LNCAP (cell line): Measurements from ENCODE around the gene ELOVL2.

ENCODE experiments used
- TF ChIP-seq, protein P1 (sequence below): fragments of 450-650 bp; IDR thresholded peaks from 2 replicates; pipeline ENCODE4 v1.5.1; 2017; ENCODE audit warnings: mild to moderate bottlenecking

The ELOVL2 gene

DNA sequence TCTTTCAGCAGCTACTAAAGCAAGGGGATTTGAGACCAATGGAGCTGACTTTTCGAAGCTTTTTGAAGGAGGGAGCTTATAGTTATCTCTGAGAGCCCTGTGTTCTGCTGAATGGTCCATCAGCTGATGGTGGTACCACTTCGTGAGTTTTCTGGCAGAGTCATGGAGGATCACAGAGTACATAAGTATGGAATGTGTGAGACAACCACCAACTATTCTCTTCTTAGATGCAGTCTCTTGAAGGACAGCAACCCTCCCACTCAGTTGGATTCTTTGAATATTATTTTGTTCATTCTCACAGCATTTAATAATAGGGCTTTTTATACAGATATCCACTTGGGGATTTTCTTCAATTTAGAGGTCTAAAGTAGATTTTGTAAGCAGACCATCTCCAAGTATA is 75.3 kb downstream of the ELOVL2 start:
- TF ChIP-seq, protein P1, sequence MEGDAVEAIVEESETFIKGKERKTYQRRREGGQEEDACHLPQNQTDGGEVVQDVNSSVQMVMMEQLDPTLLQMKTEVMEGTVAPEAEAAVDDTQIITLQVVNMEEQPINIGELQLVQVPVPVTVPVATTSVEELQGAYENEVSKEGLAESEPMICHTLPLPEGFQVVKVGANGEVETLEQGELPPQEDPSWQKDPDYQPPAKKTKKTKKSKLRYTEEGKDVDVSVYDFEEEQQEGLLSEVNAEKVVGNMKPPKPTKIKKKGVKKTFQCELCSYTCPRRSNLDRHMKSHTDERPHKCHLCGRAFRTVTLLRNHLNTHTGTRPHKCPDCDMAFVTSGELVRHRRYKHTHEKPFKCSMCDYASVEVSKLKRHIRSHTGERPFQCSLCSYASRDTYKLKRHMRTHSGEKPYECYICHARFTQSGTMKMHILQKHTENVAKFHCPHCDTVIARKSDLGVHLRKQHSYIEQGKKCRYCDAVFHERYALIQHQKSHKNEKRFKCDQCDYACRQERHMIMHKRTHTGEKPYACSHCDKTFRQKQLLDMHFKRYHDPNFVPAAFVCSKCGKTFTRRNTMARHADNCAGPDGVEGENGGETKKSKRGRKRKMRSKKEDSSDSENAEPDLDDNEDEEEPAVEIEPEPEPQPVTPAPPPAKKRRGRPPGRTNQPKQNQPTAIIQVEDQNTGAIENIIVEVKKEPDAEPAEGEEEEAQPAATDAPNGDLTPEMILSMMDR, result no peak

DNA sequence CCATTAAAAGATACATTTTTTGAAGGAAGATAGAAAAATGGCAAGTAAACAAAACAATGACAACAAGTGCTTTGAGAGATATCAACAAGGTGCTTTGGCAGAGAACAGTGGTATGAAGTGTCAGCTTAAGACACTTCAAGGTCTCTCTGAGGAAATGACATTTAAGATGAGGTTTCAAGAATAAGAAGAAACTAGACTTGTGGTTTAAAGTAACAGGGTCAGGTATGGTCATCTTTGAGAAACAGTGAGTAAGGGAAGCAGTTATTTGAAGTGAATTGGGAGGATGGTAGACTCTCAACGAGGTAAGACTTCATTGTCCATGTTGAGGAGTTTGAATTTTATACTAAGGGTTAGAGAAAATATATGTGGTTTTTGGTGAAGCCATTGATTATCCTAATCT is 79.4 kb downstream of the ELOVL2 start:
- TF ChIP-seq, protein P1, result no peak

- TF ChIP-seq, protein P1, result no peak
These were observed 81.0 kb downstream of the ELOVL2 start for GRCh38 chr6:10963113-10963512.

- TF ChIP-seq, protein P1, result no peak
These were observed 81.4 kb downstream of the ELOVL2 start for GRCh38 chr6:10962673-10963072.

- TF ChIP-seq, protein P1, result no peak
These were observed 82.3 kb downstream of the ELOVL2 start for GRCh38 chr6:10961837-10962236.

DNA sequence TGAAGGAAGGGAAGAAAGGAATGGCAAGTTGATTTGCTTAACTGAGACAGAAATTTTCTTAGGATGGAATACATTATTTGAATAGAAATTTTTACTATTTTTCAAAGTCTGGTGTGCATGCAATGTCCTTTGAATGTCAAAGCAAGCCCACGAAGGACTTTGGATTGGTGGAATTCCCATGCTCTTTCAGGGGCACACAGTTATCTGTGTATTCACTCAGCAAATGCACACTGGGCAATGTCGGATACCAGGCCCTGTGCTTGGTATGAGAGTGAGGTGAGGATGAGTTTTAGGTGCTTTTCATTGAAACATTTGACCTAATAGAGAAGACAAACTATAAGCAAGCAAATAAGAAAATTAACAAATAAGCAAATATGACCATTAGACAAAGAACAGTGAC is 83.9 kb downstream of the ELOVL2 start:
- TF ChIP-seq, protein P1, result no peak

- TF ChIP-seq, protein P1, result no peak
These were observed 86.7 kb downstream of the ELOVL2 start for GRCh38 chr6:10957414-10957886.

DNA sequence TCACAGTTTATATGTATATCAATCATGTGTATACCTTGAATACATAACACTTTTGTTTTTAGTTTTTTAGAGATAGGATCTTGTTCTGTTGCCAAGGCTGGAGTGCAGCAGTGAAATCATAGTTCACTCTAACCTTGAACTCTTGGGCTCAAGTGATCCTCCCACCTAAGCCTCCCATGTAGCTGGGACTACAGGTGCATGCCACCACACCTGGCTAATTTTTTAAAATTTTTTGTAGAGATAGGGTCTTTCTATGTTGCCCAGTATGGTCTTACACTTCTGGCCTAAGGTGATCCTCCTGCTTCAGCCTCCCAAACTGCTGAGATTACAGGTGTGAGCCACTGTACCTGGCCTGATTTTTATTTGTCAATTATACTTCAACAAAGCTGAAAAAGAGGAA is 87.3 kb downstream of the ELOVL2 start:
- TF ChIP-seq, protein P1, result no peak
